HG03442 (cell line): Measurements from ENCODE around the gene GNA15.

Experiments
- ATAC-seq: cut with Tn5 transposase; IDR thresholded peaks from one replicate; pipeline ENCODE4 v1.9.1; 2021; ENCODE audit warnings: mild to moderate bottlenecking, moderate library complexity; ENCODE audit not compliant: unreplicated experiment

GNA15 gene

DNA sequence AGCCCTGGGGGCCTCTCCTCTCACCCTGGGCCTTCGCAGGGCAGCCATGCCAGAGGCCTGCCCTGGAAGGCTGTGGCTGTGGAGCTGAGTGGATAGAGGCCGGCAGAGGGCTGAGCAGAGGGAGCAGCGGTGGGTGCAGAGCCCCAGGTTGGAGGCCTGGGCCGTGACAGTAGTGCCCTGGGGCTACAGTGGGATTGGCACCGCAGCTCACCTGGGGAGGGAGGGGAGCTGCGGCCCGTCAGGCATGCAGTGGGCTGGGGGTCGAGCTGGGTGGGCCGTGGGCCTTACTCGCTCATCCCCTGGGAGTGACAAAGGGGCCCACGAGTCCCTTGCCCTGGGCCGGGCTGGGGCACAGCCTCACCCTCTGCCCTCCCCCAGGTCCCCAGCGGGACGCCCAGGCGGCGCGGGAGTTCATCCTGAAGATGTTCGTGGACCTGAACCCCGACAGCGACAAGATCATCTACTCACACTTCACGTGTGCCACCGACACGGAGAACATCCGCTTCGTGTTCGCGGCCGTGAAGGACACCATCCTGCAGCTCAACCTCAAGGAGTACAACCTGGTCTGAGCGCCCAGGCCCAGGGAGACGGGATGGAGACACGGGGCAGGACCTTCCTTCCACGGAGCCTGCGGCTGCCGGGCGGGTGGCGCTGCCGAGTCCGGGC lies 15.1 kb upstream of the GNA15 start:
- ATAC-seq, result no peak

GRCh38 chr19:3121396-3121795 lies 14.4 kb upstream of the GNA15 start:
- ATAC-seq, result no peak

DNA sequence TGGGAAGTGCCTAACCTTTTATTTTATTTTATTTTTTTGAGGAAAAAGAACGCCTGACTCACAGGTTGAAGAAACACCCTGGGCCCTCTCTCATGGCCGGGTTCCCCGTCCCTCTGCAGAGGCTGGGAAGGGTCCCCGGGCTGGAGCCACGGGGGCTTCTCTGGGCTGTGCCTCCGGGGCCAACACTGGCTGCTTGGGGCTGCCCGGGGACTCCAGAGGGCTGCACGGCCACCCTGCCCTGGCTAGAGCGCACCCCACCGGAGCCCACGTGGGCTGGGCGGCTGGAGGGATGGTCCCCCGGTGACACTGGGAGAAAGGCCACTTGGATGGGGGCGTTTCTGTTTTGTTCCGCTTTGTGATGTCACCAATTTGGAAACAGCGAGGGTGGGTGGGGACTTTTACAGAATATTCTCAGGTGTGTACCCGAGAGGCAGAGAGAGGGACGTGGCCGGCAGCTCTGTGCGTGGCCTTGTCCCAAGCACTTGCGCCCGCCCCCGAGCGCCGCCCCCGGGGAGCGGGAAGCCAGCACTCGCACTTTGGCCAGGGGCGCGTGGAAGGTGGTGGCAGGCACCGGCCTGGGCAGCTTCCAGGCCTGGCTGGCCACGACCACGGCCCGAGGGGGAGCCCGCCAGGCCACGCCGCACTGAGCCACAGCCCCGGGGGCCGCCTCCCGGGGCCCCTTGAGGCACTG lies 13.9 kb upstream of the GNA15 start:
- no peak for ATAC-seq

- no peak for ATAC-seq
Observed at GRCh38 chr19:3122512-3122870, 13.3 kb upstream of the GNA15 start.

- no peak for ATAC-seq
Observed at GRCh38 chr19:3123088-3123721, 12.6 kb upstream of the GNA15 start.

DNA sequence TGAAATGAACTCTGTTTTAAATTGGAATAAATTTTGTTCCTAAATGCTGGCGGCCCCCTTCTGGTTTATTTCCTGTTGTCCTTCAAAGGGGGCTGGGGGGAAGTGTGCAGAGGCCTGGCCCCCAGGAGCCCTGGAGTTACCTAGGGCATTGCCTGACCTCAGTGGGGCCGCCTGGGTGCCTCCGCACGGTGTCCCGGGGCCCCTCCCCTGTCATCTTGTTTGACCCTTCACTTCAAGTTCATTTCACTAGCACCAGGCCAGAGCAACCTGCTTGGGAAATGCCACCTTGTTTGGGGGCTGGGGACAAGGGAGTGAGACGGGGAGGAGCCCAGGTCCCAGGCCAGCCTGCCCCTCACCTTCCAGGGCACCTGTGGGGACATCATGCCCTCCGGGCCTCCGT lies 11.9 kb upstream of the GNA15 start:
- ATAC-seq, result no peak

- ATAC-seq, result no peak
Observed at GRCh38 chr19:3124630-3125029, 11.2 kb upstream of the GNA15 start.

DNA sequence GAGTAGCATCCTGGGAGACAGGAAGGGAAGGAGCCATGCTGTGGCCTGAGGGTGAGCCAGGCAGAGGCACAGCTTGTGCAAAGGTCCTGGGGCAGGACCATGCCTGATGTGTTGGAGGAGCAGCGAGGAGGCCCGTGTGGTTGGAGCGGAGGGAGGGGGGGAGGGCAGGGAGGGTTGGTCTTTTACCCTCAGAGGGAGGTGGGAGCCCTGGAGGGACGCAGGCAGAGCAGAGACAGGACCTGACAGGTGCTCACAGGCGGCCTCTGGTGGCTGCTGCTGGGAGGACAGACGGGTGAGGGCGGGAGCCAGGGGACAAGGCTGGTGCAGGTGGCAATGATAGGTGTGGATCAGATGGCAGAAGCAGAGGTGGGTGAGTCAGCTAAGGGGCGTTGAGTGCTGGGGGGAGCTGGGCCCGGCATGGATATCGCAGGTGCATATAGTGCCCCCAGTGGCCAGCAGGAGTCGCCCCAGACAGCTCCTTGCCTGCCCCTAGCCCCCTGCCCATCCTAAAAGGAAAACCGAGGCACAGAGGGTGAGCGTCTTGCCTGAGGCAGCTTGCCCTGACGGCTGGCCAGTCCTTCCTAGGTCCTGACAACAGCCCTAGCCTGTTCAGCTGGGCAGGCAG lies 9.8 kb upstream of the GNA15 start:
- ATAC-seq, result no peak

- ATAC-seq, result no peak
Observed at GRCh38 chr19:3129112-3129511, 6.7 kb upstream of the GNA15 start.

GRCh38 chr19:3131168-3131567 lies 4.7 kb upstream of the GNA15 start:
- no peak for ATAC-seq

DNA sequence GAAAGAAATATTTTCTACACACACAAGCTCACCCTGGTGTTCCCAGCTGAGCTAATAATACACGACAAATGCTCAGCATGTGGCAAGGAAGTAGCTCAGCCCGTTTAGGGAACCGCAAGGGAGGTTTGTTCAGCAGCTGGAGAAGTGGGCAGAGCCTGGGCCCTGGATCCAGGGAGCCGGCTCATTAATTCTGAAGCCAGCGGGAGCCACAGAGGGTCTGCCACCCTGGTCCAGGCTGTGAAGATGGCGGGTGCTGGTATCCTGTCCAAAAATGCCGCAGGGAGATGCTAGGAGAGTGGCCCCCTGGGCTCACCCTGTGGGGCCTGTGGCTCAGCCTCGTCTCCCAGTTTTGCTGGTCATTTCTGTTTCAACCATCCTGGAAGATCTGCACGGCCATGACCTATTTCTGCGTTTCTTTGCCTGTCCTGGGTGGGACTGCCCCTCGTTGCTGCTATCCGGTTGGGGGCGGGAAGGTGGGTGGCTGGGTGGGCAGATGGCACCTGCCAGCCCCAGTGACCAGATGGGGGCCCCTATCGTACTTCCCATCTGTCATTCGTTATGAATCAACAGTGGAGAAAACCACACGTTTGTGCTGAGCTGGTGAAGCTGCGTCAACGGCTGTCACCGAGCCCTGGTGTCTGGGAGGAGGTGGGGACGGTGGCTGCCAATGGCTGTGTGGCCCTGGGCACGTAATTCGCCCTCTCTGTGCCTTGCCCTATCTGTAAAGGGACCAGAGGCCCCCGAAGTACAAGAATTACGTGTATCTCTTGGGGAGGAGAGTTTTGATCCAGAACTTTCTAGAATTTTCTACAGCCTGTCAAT lies 2.7 kb upstream of the GNA15 start:
- peak; percentile 61 for ATAC-seq

DNA sequence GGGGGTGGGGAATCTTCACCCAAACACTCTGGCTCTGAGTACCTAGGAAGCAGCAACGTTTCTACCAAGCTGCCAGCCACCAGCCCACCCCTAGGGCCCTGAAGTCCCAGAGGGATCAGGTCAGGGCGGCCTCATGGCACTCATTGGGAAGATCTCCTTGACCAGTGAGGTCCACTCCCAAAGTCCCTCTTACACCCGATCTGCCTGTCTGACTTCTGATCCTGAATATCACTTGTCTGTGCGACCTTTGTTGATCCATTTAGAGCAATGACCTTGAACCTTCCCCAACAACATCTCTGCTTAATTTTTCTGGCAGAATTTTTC lies 2.1 kb upstream of the GNA15 start:
- no peak for ATAC-seq

GRCh38 chr19:3136684-3137055 lies 837 bp downstream of the GNA15 start:
- ATAC-seq, result no peak

DNA sequence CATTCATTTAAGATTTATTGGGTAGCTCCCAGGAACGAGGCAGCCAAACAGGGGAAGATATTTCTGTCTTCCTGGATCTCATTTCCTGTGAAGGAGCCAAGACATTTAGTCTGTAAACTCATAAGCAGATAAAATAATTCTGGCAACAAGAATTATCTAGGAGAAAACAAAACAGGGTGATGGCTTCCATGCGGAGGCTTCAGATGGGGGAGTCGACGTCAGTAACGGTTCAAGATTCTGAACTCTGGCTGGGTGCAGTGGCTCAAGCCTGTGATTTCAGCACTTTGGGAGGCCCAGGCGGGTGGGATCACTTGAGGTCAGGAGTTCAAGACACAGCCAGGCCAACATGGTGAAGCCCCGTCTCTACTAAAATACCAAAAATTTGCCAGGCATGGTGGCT lies 1.3 kb downstream of the GNA15 start:
- ATAC-seq, result no peak

GRCh38 chr19:3138268-3138667 lies 2.4 kb downstream of the GNA15 start:
- ATAC-seq, result no peak

DNA sequence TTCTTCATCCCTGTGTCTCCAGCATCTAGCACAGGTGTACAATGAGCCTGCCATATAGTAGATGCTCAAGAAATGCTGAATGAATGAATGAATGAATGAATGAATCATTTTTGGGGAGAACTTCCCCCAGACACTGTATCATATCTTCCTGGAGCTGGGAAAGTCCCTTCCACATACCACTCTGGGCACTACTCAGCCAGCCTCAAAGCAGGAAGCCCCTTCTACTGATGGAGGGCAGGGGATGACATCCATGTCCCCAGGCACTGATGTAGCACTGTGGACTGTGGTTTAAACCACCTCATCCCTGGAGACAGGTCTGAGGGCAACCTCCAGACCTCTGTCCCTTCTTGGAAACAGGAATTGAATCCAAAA lies 4.8 kb downstream of the GNA15 start:
- no peak for ATAC-seq

- no peak for ATAC-seq
Observed at GRCh38 chr19:3142292-3142670, 6.4 kb downstream of the GNA15 start.

DNA sequence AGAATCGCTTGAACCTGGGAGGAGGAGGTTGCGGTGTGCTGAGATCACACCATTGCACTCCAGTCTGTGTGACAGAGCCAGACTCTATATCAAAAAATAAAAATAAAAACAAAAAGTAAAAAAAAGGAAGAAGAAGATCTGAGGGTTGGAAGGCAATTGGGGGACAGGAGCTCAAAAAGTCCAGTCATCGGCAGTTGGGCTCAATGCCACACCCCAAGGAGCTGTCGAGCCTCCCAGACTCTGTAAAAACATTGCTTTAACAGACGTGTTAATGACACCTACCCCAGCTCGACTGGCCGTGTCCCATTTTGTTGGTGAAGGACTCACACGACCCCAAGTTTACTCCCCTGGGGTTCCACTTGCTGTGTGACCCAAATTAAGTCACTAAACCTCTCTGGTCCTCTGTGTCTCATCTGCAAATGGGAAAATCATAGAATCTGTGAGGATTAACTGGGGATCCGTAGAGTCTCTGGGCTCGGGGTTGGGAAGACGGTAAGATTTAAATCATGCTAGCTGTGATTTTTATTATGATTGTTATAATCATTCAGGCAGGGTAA lies 7.0 kb downstream of the GNA15 start:
- ATAC-seq, result no peak

DNA sequence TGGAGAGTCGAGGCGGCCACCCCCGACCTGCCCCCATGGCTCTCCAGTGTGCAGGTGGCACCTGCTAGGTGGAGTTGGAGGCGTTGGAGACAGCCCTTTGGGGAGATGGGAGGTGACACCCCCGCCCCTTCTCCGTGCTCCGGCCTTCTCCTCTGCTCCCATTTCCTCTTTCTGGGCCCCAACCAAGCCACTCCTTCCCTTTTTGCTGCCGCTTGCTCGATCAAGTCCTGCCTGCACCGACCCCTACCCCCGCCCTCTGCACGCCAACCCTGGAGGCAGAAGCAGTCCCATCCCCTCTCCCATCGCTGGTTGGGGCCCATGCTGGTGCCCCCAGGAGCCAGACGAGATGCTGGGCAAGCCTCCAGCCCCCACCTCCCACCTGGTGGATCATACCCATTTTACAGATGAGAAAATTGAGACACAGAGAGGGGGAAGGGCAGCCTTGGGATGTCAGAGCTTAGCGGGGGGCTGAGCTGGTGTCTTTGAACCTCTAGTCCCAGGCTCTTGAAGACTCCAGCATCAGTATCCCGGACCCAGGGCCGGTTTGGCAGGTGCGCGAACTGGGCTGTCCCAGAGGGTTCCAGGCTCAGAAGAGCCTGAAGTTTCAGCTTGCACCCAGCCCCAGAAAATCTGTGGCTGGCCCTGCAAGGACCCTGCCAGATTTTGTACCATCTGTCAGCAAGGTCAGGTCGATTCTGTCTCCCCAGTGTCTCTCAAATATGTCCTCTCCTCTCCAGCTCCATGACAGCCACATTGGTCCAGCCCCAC lies 10.3 kb downstream of the GNA15 start:
- ATAC-seq, result no peak

DNA sequence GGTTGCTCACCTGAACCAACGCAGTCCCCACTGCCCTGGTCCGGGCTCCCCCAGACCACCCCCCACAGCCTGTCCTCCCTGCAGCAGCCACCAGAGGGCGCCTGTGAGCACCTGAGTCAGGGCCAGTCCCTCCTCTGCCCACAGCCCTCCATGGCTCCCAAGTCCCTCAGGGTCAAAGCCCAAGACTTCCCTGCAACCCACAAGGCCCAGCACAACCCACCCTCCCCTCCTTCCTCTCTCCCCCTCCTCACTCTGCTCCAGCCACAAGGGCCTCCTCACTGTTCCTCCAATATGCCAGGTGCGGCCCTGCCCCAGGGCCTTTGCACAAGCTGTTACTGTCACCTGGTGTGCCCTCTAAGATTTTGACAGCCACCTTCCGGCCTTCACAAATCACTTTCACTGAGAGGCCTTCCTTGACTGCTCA lies 10.9 kb downstream of the GNA15 start:
- no peak for ATAC-seq
